T47D (cell line): ENCODE data around the gene CYP4B1.
"Not testable (repeated sequence)": the region's sequence is repeated elsewhere in the genome, so short reads cannot be mapped to it uniquely, and the experiment has no call there.

Experiments used
- DNase-seq, 2 experiments: peaks; one replicate each; pipeline versions ENCODE4 v3.0.0 to v3.0.0-alpha.2; 2011 to 2012; ENCODE audit warnings: low read depth in 1 of 2, low spot score in 1 of 2
- JUND ChIP-seq: IDR thresholded peaks from 2 replicates; pipeline ENCODE4 v1.6.1; 2012; ENCODE audit warnings: low read depth
- in situ Hi-C: cut with HindIII; loops from 2 replicates; pipeline ENCODE4 v1.10.0; 2016; ENCODE audit warnings: low sequenced_read_pairs, low pct_unique_long_range_greater_than_20kb

CYP4B1 gene

GRCh38 chr1:46798810-46799209 lies at the start of gene CYP4B1:
TSS of gene CYP4B1 (plus strand) at chr1:46799046. CDS start at chr1:46799082, 36 bp downstream.
- TF ChIP-seq JUND: no peak
- DNase-seq: peak in 1 of 2 experiments; percentile 44
- in situ Hi-C loops: no loop called here

GRCh38 chr1:46749404-46749803 lies 49.4 kb upstream of the CYP4B1 start:
- in situ Hi-C loops: no loop called here
- TF ChIP-seq JUND: no peak

GRCh38 chr1:46749921-46750404 lies 48.9 kb upstream of the CYP4B1 start:
- in situ Hi-C loops: no loop called here
- TF ChIP-seq JUND: no peak
- DNase-seq: no peak

More at GRCh38 chr1:46749404-46749803, 49.4 kb upstream of the CYP4B1 start:
- no peak for DNase-seq

GRCh38 chr1:46753985-46754384 lies 44.9 kb upstream of the CYP4B1 start:
- in situ Hi-C loops: no loop called here
- TF ChIP-seq JUND: no peak
- DNase-seq: peak in 1 of 2 experiments; percentile 51

GRCh38 chr1:46754707-46755106 lies 44.1 kb upstream of the CYP4B1 start:
- in situ Hi-C loops: not testable (repeated sequence)
- DNase-seq: peak in 1 of 2 experiments; percentile 57

- in situ Hi-C loops: no loop called here
- no peak for TF ChIP-seq JUND
- no peak for DNase-seq
Observed at GRCh38 chr1:46755121-46755520, 43.7 kb upstream of the CYP4B1 start.

GRCh38 chr1:46757247-46757955 lies 41.4 kb upstream of the CYP4B1 start:
- no peak for TF ChIP-seq JUND
- in situ Hi-C loops: no loop called here
- peak in 1 of 2 experiments; percentile 94 for DNase-seq

- in situ Hi-C loops: no loop called here
- peak; percentile 5 to 92 for DNase-seq
- peak; percentile 63 for TF ChIP-seq JUND
Observed at GRCh38 chr1:46757956-46758528, 40.8 kb upstream of the CYP4B1 start.

- DNase-seq: no peak
- no peak for TF ChIP-seq JUND
- in situ Hi-C loops: no loop called here
Observed at GRCh38 chr1:46760558-46761166, 38.2 kb upstream of the CYP4B1 start.

- in situ Hi-C loops: no loop called here
- TF ChIP-seq JUND: no peak
Observed at GRCh38 chr1:46761740-46762139, 37.1 kb upstream of the CYP4B1 start.

GRCh38 chr1:46764402-46764801 lies 34.4 kb upstream of the CYP4B1 start:
- in situ Hi-C loops: no loop called here
- no peak for DNase-seq
- TF ChIP-seq JUND: no peak

More at GRCh38 chr1:46761740-46762139, 37.1 kb upstream of the CYP4B1 start:
- DNase-seq: no peak

- in situ Hi-C loops: no loop called here
- no peak for TF ChIP-seq JUND
- peak; percentile 26 to 83 for DNase-seq
Observed at GRCh38 chr1:46767649-46768282, 31.1 kb upstream of the CYP4B1 start.

- DNase-seq: no peak
- in situ Hi-C loops: no loop called here
- TF ChIP-seq JUND: no peak
Observed at GRCh38 chr1:46768445-46768844, 30.4 kb upstream of the CYP4B1 start.
